GM13976 (cell line): ENCODE results near the gene TMEM255B.

Source experiments
- DNase-seq: peaks from one replicate; pipeline ENCODE4 v3.0.0; 2012; ENCODE audit warnings: low spot score
- CTCF ChIP-seq: IDR thresholded peaks from 2 replicates; pipeline ENCODE4 v1.5.1; 2012; ENCODE audit warnings: borderline replicate concordance, mild to moderate bottlenecking; ENCODE audit not compliant: insufficient read depth; ENCODE audit errors: extremely low read depth, missing control alignments, control extremely low read depth
- in situ Hi-C: fragments of 300-500 bp; cut with MboI; formaldehyde crosslinking; loops from one replicate; pipeline ENCODE4 v1.12.0; 2022; ENCODE audit warnings: low sequenced_read_pairs, mixed read lengths, inconsistent platforms; ENCODE audit not compliant: unreplicated experiment

TMEM255B gene

GRCh38 chr13:113813070-113813748 lies 54.2 kb downstream of the TMEM255B start:
- TF ChIP-seq CTCF = no peak
- no peak for DNase-seq
- in situ Hi-C loops = no loop called here

- DNase-seq = no peak
- no peak for TF ChIP-seq CTCF
- in situ Hi-C loops = no loop called here
Observed at GRCh38 chr13:113813749-113814434, 54.9 kb downstream of the TMEM255B start.

GRCh38 chr13:113814435-113814821 lies 55.4 kb downstream of the TMEM255B start:
- in situ Hi-C loops = no loop called here
- DNase-seq = no peak
- no peak for TF ChIP-seq CTCF

DNA sequence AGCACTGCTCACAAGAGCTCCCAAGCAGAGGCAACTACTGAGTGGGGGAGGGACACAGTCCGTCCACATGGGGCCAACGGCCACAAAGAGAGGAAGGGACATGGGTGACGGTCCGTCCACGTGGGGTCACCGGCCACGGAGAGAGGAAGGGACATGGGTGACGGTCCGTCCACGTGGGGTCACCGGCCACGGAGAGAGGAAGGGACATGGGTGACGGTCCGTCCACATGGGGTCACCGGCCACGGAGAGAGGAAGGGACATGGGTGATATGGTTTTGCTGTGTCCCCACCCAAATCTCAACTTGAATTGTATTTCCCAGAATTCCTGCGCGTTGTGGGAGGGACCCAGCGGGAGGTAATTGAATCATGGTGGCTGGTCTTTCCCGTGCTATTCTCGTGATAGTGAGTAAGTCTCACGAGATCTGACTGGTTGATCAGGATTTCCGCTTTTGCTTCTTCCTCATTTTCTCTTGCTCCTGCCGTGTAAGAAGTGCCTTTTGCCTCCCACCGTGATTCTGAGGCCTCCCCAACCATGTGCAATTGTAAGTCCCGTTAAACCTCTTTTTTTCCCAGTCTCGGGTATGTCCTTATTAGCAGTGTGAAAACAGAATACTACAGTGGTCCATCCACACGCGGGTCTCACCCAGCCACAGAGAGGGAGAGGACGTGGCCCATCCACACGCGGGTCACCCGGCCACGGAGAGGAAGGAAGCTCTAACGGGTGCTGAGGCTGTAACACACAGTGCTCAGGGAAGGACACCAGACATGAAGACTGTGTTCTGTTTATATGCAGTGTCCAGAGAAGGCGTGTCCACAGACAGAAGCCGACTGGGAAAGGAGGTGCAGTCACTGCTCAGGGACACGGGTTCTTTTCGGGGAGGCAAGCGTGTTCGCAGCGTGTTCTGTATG lies 56.4 kb downstream of the TMEM255B start:
- DNase-seq = no peak
- no peak for TF ChIP-seq CTCF
- in situ Hi-C loops = no loop called here

GRCh38 chr13:113816254-113816929 lies 57.4 kb downstream of the TMEM255B start:
- TF ChIP-seq CTCF = no peak
- DNase-seq = no peak
- in situ Hi-C loops = no loop called here

GRCh38 chr13:113816946-113817859 lies 58.2 kb downstream of the TMEM255B start:
- DNase-seq = peak; percentile 89
- TF ChIP-seq CTCF = peak; percentile 83
- in situ Hi-C loops = no loop called here
